Measurements from ENCODE around the gene CTAG1B.
"Not testable (repeated sequence)": the region's sequence is repeated elsewhere in the genome, so short reads cannot be mapped to it uniquely, and the experiment has no call there.

- not testable (repeated sequence) for TF ChIP-seq CTCF (IDR thresholded peaks at IDR 0.05; ENCODE audit: poor library complexity); EZH2phosphoT487 (IDR thresholded peaks at IDR 0.05; ENCODE audit: low read depth, severe bottlenecking, unreplicated experiment)
Measured at GRCh38 chrX:154613586-154613985, 5.5 kb downstream of the CTAG1B start.
